ENCODE measurements around the gene ANAPC7.
A peak's percentile ranks its signal among the peaks of the same experiment; 100 is the strongest.
"Not testable (repeated sequence)": the region's sequence is repeated elsewhere in the genome, so short reads cannot be mapped to it uniquely, and the experiment has no call there.

Gene ANAPC7

GRCh38 chr12:110403146-110403975 lies at the start of gene ANAPC7:
TSS of gene ANAPC7 (minus strand) at chr12:110403708. CDS start at chr12:110403627, 81 bp downstream.
- peak; percentile 62 to 66 for DNase-seq (ENCODE audit: low read depth in 2 of 2)

GRCh38 chr12:110451263-110451662 lies 47.8 kb upstream of the ANAPC7 start:
- DNase-seq (ENCODE audit: low read depth in 2 of 2), result no peak

GRCh38 chr12:110449799-110450497 lies 46.4 kb upstream of the ANAPC7 start, which contains the start of gene ARPC3:
TSS of gene ARPC3 (minus strand) at chr12:110450337. CDS start at chr12:110450260, 77 bp downstream.
- DNase-seq (ENCODE audit: low read depth in 2 of 2), result peak; percentile 82 to 84

DNA sequence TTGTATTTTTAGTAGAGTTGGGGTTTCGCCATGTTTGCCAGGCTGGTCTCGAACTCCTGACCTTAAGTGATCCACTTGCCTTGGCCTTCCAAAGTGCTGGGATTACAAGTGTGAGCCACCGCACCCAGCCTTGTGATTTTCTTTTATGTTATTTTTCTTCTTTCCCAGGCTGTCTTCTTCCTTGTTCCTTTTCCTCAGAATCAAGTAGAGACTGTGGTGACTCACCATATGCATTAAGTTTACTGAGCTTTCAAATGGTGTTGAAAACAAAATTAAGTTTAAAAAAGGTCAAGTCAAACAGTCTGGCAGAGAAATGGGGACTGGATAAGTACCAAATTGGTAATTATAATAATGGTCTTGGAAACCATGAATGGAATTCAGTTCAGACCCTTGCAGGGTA lies 40.9 kb upstream of the ANAPC7 start:
- DNase-seq (ENCODE audit: low read depth in 2 of 2), result no peak

DNA sequence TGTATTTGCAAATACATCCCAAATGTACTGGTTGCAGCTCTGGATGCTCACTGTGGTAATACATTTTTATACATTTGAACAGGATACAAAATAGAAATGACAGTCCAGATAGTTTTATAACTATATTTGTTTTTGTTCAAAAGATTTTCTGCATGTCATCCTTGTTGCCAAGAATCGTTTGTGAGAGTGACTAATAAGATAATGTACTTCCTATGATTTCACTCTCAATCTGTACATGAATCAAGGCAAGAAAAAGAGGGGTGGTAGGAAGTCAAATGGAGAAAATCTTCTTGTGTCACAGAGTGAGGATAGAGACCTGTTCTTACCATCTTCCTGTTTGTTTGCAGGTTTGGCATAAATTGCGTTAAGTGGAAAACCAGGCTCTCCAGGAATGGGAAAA lies 32.7 kb upstream of the ANAPC7 start:
- DNase-seq (ENCODE audit: low read depth in 2 of 2), result no peak

DNA sequence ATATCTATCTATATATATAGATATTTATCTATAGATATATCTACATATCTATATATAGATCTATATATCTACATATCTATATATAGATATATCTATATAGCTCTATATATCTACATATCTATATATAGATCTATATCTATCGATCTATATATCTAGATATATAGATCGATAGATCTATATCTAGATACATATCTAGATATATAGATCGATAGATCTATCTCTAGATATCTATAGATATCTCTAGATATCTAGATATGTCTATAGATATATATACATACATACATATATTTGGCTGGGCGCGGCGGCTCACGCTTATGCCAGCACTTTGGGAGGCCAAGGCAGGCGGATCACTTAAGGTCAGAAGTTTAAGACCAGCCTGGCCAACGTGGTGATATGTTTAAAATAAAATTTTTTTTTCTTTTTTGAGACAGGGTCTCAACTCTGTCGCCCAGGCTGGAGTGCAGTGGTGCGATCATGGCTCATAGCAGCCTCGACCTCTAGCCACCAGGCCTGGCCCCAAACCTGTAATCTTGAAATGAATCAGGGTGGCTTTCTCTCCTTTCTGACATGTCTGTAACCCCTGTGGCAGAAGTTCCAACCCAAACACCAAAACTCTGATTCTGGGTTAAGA lies 28.6 kb upstream of the ANAPC7 start:
- no peak for DNase-seq (ENCODE audit: low read depth in 2 of 2)

GRCh38 chr12:110429676-110430075 lies 26.2 kb upstream of the ANAPC7 start:
- not testable (repeated sequence) for DNase-seq (ENCODE audit: low read depth in 2 of 2)

DNA sequence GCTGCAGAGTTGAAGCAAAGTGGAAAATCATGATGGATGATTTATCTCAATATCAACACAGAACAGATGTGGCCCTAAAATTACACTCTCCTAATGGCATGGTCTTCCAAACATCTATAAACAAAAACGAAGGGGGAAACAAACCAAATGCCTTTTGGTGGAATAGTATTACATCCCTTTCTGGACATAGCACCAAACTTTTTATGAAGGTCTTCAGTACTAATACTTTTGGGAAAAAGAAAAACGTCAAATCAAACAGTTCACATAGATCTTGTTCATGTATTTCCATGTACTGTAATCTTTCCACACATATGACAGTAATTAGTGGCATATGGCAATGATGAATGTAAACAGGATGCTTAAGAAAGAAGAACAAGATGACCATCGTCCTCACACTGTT lies 22.9 kb upstream of the ANAPC7 start:
- DNase-seq (ENCODE audit: low read depth in 2 of 2), result no peak

- DNase-seq (ENCODE audit: low read depth in 2 of 2), result no peak
Observed at GRCh38 chr12:110424237-110424636, 20.7 kb upstream of the ANAPC7 start.

GRCh38 chr12:110421701-110422100 lies 18.2 kb upstream of the ANAPC7 start:
- DNase-seq (ENCODE audit: low read depth in 2 of 2), result no peak

- no peak for DNase-seq (ENCODE audit: low read depth in 2 of 2)
Observed at GRCh38 chr12:110421159-110421661, 17.7 kb upstream of the ANAPC7 start.

DNA sequence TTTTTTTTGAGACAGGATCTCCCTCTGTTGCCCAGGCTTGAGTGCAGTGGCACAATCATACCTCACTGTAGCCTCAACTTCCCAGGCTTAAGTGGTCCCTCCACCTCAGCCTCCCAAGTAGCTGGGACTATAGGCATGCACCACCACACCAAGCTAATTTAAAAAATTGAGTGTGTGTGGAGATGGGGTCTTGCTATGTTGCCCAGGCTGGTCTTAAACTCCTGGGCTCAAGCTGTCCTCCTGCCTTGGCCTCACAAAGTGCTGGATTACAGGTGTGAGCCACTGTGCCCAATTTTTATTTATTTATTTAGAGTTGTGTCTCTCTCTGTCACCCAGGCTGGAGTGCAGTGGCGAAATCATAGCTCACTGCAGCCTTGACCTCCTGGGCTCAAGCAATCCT lies 17.1 kb upstream of the ANAPC7 start:
- DNase-seq (ENCODE audit: low read depth in 2 of 2), result not testable (repeated sequence)

DNA sequence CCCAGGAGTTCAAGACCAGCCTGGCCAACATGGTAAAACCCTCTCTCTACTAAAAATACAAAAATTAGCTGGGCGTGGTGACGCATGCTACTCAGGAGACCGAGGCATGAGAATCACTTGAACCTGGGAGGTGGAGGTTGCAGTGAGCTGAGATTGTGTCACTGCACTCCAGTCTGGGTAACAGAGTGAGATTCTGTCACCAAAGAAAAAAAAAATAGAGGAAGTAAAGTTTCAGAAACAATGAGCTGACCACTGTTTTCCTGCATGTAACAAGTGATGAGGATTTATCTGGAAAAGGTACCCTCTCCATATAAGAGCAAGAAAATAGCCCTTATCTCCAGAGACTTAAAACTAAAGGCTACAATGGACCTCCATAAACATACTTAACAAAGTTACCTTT lies 13.6 kb upstream of the ANAPC7 start:
- DNase-seq (ENCODE audit: low read depth in 2 of 2), result not testable (repeated sequence)

DNA sequence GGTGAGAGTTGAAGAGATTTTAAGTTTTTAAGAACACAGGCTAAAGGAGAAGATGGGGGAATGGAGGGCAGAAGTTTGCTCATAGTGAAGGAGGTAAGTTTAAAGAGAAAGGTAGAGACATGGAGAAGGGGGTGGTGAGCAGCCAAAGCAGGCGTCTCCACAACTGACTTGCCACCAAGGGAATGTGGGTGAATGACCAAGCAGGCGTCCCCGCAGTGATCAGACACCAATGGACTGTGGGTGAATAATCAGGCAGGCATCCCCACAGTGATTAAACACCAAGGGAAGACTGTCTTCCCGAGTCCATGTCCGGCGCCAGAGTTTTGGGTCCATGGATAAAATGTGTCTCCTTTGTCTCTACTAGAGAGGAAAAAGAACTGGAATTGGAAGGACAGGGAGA lies 6.6 kb upstream of the ANAPC7 start:
- not testable (repeated sequence) for DNase-seq (ENCODE audit: low read depth in 2 of 2)

GRCh38 chr12:110405126-110405662 lies 1.7 kb upstream of the ANAPC7 start:
- not testable (repeated sequence) for DNase-seq (ENCODE audit: low read depth in 2 of 2)

- peak; percentile 49 to 50 for DNase-seq (ENCODE audit: low read depth in 2 of 2)
Observed at GRCh38 chr12:110403976-110404682, 621 bp upstream of the ANAPC7 start.

DNA sequence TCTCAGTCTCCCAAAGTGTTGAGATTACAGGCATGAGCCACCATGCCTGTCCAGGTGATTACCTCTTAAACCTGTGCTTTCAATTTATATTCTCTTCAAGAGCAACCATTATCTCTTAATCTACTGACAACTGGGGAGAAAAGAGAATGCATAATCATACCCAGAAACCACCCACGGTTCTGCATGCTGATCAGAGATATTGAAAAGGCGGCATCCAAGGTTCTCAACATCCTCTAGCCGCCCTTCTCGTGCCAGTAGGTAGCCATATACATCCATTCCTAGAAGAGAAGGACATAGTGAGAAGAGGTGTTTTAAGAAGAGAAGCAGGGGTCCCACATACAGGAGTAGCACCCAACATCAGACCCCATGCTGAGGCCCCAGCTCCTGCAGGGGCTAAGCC lies 20.8 kb downstream of the ANAPC7 start:
- DNase-seq (ENCODE audit: low read depth in 2 of 2), result no peak

- DNase-seq (ENCODE audit: low read depth in 2 of 2), result no peak
Observed at GRCh38 chr12:110379631-110380030, 23.9 kb downstream of the ANAPC7 start.

- no peak for DNase-seq (ENCODE audit: low read depth in 2 of 2)
Observed at GRCh38 chr12:110379197-110379596, 24.3 kb downstream of the ANAPC7 start.

- not testable (repeated sequence) for DNase-seq (ENCODE audit: low read depth in 2 of 2)
Observed at GRCh38 chr12:110378131-110378790, 25.2 kb downstream of the ANAPC7 start.

All from stimulated activated CD4-positive, alpha-beta T cell treated with anti-CD3 and anti-CD28 coated beads, Interleukin-1b, Interleukin-23, amount 100 ng/mL, for 1 hour (primary cell).